MM.1S (cell line): ENCODE results near the gene CNIH3.

ENCODE experiments used
- DNase-seq: peaks from one replicate; pipeline ENCODE4 v3.0.0-alpha.2; 2015
- H2AFZ ChIP-seq: fragments of 300-600 bp; sonication (generic); 2 replicates; pipeline ENCODE4 v1.6.0; 2016; ENCODE audit warnings: antibody characterized with exemption, low read length
- H3F3A ChIP-seq: fragments of 300-600 bp; sonication (generic); 2 replicates; pipeline ENCODE4 v1.6.1; 2016; ENCODE audit warnings: mild to moderate bottlenecking, antibody characterized with exemption, low read length, moderate library complexity, mixed read lengths; ENCODE audit not compliant: insufficient read depth
- H3K27ac ChIP-seq: fragments of 300-600 bp; sonication (generic); 2 replicates; pipeline ENCODE4 v1.5.1; 2016; ENCODE audit warnings: mild to moderate bottlenecking, low read length
- H3K27me3 ChIP-seq: fragments of 300-600 bp; sonication (generic); replicated peaks from 2 replicates; pipeline ENCODE4 v1.6.0; 2016; ENCODE audit warnings: low read length; ENCODE audit not compliant: insufficient read depth
- H3K36me3 ChIP-seq: fragments of 300-600 bp; sonication (generic); replicated peaks from 2 replicates; pipeline ENCODE4 v1.6.1; 2016; ENCODE audit warnings: mild to moderate bottlenecking, low read length, mixed read lengths; ENCODE audit not compliant: insufficient read depth
- H3K4me1 ChIP-seq: fragments of 300-600 bp; sonication (generic); 2 replicates; pipeline ENCODE4 v1.6.1; 2016; ENCODE audit warnings: low read length, mixed read lengths
- H3K4me2 ChIP-seq: fragments of 300-600 bp; sonication (generic); 2 replicates; pipeline ENCODE4 v1.6.0; 2016; ENCODE audit warnings: low read depth, low read length
- H3K4me3 ChIP-seq: fragments of 300-600 bp; sonication (generic); 2 replicates; pipeline ENCODE4 v1.5.1; 2016; ENCODE audit warnings: low read length, mixed read lengths
- H3K79me2 ChIP-seq: fragments of 300-600 bp; sonication (generic); 2 replicates; pipeline ENCODE4 v1.6.1; 2016; ENCODE audit warnings: mixed run types, low read length, mixed read lengths
- H3K9ac ChIP-seq: fragments of 300-600 bp; sonication (generic); 2 replicates; pipeline ENCODE4 v1.6.1; 2016; ENCODE audit warnings: low read length, mixed read lengths
- H3K9me2 ChIP-seq: fragments of 300-600 bp; sonication (generic); replicated peaks from 2 replicates; pipeline ENCODE4 v1.6.1; 2016; ENCODE audit warnings: mild to moderate bottlenecking, low read length, mixed read lengths; ENCODE audit not compliant: insufficient read depth
- H3K9me3 ChIP-seq: fragments of 300-600 bp; sonication (generic); replicated peaks from 2 replicates; pipeline ENCODE4 v1.6.1; 2016; ENCODE audit warnings: mild to moderate bottlenecking, low read length, mixed read lengths; ENCODE audit not compliant: insufficient read depth
- H4K20me1 ChIP-seq: fragments of 300-600 bp; sonication (generic); 2 replicates; pipeline ENCODE4 v1.6.1; 2016; ENCODE audit warnings: mild to moderate bottlenecking, low read length, moderate library complexity, mixed read lengths; ENCODE audit not compliant: insufficient read depth
- EZH2 ChIP-seq: fragments of 300-600 bp; sonication (generic); optimal IDR thresholded peaks from 2 replicates; pipeline ENCODE3; 2017; ENCODE audit warnings: low read depth, mild to moderate bottlenecking, antibody characterized with exemption, low read length, mixed read lengths
- EZH2phosphoT487 ChIP-seq: fragments of 300-600 bp; sonication (generic); IDR thresholded peaks from 2 replicates; pipeline ENCODE4 v1.6.1; 2018; ENCODE audit warnings: antibody characterized with exemption, low read length
- TF ChIP-seq, protein P1 (sequence below): fragments of 300-600 bp; sonication (generic); IDR thresholded peaks from 2 replicates; pipeline ENCODE4 v1.5.1; 2016; ENCODE audit warnings: antibody characterized with exemption, low read length, mixed read lengths

CNIH3 gene

GRCh38 chr1:224676551-224676950 is 60.4 kb downstream of the CNIH3 start:
- no peak for DNase-seq

DNA sequence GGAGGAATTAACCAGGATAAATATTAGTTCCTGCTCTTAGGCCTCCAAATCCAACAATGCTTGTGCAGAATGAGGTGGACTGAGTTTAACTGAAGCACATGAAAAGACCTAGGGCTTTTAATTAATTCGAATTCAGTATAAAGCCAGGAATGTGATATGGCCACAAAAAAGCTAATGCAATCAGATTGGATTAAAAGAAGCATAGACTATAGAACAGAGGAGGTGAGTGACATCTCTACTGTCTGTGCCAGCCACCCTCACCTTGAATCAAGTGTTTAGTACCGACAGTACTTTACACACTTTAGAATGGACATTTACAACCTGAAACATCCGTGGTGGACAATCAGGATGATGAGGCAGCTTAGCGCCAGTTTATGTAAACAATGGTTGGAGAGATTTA is 62.1 kb downstream of the CNIH3 start:
- H3K9me2 ChIP-seq: no peaks in the 10 kb centered on the region
- no peaks in the 10 kb centered on the region for H3K4me1 ChIP-seq
- no peak for DNase-seq
- H3K27me3 ChIP-seq: no peaks in the 10 kb centered on the region
- H3K4me3 ChIP-seq: no peak overlapping the region
- H4K20me1 ChIP-seq: no peaks in the 10 kb centered on the region
- H3K4me2 ChIP-seq: no peak overlapping the region
- H3K79me2 ChIP-seq: no peaks in the 10 kb centered on the region
- no peak overlapping the region for H3K27ac ChIP-seq
- no peaks in the 10 kb centered on the region for H3K36me3 ChIP-seq
- no peak overlapping the region for H2AFZ ChIP-seq
- H3F3A ChIP-seq: no peaks in the 10 kb centered on the region
- TF ChIP-seq EZH2 (no peak), EZH2phosphoT487 (no peak)
- TF ChIP-seq, protein P1, sequence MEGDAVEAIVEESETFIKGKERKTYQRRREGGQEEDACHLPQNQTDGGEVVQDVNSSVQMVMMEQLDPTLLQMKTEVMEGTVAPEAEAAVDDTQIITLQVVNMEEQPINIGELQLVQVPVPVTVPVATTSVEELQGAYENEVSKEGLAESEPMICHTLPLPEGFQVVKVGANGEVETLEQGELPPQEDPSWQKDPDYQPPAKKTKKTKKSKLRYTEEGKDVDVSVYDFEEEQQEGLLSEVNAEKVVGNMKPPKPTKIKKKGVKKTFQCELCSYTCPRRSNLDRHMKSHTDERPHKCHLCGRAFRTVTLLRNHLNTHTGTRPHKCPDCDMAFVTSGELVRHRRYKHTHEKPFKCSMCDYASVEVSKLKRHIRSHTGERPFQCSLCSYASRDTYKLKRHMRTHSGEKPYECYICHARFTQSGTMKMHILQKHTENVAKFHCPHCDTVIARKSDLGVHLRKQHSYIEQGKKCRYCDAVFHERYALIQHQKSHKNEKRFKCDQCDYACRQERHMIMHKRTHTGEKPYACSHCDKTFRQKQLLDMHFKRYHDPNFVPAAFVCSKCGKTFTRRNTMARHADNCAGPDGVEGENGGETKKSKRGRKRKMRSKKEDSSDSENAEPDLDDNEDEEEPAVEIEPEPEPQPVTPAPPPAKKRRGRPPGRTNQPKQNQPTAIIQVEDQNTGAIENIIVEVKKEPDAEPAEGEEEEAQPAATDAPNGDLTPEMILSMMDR: no peak
- no peak overlapping the region for H3K9ac ChIP-seq
- no peaks in the 10 kb centered on the region for H3K9me3 ChIP-seq

More at GRCh38 chr1:224676551-224676950, 60.4 kb downstream of the CNIH3 start:
- H2AFZ ChIP-seq: no peak overlapping the region
- no peaks in the 10 kb centered on the region for H3K79me2 ChIP-seq
- H3K36me3 ChIP-seq: no peaks in the 10 kb centered on the region
- no peaks in the 10 kb centered on the region for H4K20me1 ChIP-seq
- no peaks in the 10 kb centered on the region for H3K9me2 ChIP-seq
- H3K27me3 ChIP-seq: no peaks in the 10 kb centered on the region
- no peak overlapping the region for H3K4me3 ChIP-seq
- H3K4me1 ChIP-seq: no peaks in the 10 kb centered on the region
- no peak overlapping the region for H3K27ac ChIP-seq
- H3K9me3 ChIP-seq: no peaks in the 10 kb centered on the region
- no peak overlapping the region for H3K4me2 ChIP-seq
- no peaks in the 10 kb centered on the region for H3F3A ChIP-seq
- H3K9ac ChIP-seq: no peak overlapping the region
- TF ChIP-seq EZH2phosphoT487 (no peak), EZH2 (no peak)
- TF ChIP-seq, protein P1: no peak

DNA sequence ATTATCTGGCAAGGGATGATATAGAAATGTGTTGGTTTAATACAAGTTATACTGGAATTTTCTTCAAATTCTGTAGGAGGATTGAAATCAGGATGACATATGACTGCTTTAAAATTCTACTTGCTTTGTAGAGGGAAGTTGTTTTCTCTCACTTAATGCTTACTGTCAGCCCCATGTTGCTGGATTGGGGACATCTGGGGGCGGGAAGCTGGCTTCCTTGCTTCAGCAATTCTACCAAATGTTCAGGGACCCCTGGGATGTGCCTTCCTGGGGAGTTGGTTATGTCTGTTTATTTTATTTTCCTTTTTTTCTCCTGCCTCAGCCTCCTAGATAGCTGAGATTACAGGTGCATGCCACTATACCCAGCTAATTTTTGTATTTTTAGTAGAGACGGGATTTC is 63.5 kb downstream of the CNIH3 start:
- no peak overlapping the region for H3K4me2 ChIP-seq
- no peaks in the 10 kb centered on the region for H3K9me3 ChIP-seq
- no peak overlapping the region for H3K4me3 ChIP-seq
- no peak overlapping the region for H3K27ac ChIP-seq
- no peak overlapping the region for H2AFZ ChIP-seq
- H3K9ac ChIP-seq: no peak overlapping the region
- DNase-seq: no peak
- no peaks in the 10 kb centered on the region for H3K79me2 ChIP-seq
- TF ChIP-seq EZH2: no peak
- TF ChIP-seq, protein P1: no peak
- TF ChIP-seq EZH2phosphoT487: no peak
- H3K27me3 ChIP-seq: no peaks in the 10 kb centered on the region
- H3K9me2 ChIP-seq: no peaks in the 10 kb centered on the region
- H3F3A ChIP-seq: no peaks in the 10 kb centered on the region
- no peaks in the 10 kb centered on the region for H4K20me1 ChIP-seq
- H3K36me3 ChIP-seq: no peaks in the 10 kb centered on the region
- H3K4me1 ChIP-seq: no peaks in the 10 kb centered on the region
